ENCODE data around the gene MAP3K10.

MAP3K10 gene

DNA sequence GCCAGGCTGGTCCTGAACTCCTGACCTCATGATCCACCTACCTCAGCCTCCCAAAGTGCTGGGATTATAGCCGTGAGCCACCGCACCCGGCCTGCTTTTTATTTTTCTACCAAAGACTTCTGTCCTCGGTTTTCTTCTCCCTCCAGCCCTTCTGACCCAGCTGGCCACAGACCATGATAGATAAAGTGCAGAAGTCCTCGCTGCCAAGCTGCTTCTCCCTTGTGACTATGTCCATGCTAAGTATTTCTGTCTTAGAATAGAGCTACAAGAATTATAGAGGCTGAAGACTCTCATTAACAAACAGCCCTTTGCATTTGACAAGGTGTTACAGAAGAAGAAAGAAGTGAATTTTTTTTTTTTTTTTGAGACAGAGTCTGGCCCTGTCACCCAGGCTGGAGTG is 15.4 kb upstream of the MAP3K10 start:
- no peak for DNase-seq

DNA sequence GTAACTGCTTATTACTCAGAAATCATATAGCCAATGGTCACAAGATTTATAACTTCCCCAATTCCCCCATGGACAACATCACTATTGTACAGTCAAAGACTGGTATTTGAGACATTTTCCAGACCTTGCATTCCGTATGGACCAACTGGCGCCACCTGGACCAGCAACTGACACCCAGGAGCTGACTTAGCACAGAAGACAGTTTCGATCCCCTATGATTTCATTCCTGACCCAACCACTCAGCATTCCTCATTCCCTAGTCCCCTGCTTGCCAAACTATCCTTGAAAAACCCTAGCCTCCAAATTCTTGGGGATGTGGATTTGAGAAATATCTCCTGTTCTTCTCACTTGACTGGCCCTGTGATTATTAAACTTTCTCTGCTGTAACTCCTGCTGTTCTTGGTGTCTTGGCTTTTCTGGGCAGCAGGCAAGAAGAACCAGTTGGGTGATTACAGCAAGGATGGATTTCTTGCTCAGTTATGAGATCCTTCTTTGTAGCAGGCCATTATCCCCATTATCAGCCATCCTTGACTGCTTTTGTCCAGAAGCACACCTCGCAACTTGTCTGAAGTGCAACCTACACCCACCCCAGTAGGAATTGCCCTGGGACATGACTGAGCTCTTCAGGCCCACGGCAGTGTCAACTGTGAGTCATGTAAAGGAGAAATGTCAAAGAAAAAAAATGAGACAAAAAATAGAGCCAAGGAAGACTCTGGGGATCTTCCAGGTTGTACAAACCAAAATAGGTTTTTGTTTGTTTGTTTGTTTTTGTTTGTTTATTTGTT is 13.7 kb upstream of the MAP3K10 start:
- no peak for DNase-seq

DNA sequence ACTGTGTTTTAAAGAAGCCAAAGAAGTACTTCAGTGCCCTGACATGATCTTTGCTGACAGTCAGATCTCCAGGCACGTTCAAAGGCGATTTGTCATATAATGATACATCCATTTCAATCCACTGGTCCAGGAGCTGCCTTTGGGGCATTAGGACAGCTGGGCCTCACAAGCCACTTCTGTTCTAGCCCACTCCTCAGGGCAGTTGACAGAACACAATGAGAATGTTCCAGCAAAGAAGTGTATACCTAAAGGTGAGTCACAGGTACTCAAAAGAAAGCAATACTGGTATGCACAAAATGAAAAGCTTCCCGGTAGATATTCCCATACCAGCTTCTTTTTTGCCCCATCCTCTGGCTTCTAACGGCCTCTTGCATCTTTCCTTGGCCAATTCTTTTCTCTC is 12.5 kb upstream of the MAP3K10 start:
- no peak for DNase-seq

DNA sequence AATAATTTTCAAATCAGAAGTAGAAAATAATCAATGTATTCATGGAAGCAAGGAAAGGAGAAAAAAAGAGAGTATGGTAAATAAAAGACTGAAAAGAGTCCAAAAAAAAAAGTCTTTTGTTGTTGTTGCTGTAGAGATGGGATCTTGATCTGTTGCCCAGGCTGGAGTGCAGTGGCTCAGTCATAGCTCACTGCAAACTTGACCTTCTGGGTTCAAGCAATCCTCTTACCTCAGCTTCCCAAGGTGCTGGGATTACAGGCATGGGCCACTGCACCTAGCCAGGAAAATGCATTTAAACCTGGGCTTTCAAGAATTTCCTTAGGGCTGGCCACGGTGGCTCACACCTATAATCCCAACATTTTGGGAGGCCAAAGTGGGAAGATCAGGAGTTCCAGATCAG is 7.0 kb upstream of the MAP3K10 start:
- DNase-seq = no peak

DNA sequence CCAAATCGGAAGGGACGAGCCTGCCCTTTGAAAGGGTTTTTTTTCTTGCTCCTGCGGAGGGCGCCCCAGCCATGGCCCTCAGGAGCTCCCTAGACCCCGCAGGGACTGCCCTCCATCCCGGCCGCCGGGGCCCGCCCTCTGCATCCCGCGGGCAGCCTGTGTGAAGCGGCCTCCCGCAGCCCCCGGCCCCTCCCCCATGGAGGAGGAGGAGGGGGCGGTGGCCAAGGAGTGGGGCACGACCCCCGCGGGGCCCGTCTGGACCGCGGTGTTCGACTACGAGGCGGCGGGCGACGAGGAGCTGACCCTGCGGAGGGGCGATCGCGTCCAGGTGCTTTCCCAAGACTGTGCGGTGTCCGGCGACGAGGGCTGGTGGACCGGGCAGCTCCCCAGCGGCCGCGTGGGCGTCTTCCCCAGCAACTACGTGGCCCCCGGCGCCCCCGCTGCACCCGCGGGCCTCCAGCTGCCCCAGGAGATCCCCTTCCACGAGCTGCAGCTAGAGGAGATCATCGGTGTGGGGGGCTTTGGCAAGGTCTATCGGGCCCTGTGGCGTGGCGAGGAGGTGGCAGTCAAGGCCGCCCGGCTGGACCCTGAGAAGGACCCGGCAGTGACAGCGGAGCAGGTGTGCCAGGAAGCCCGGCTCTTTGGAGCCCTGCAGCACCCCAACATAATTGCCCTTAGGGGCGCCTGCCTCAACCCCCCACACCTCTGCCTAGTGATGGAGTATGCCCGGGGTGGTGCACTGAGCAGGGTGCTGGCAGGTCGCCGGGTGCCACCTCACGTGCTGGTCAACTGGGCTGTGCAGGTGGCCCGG is 815 bp downstream of the MAP3K10 start:
- DNase-seq = no peak

DNA sequence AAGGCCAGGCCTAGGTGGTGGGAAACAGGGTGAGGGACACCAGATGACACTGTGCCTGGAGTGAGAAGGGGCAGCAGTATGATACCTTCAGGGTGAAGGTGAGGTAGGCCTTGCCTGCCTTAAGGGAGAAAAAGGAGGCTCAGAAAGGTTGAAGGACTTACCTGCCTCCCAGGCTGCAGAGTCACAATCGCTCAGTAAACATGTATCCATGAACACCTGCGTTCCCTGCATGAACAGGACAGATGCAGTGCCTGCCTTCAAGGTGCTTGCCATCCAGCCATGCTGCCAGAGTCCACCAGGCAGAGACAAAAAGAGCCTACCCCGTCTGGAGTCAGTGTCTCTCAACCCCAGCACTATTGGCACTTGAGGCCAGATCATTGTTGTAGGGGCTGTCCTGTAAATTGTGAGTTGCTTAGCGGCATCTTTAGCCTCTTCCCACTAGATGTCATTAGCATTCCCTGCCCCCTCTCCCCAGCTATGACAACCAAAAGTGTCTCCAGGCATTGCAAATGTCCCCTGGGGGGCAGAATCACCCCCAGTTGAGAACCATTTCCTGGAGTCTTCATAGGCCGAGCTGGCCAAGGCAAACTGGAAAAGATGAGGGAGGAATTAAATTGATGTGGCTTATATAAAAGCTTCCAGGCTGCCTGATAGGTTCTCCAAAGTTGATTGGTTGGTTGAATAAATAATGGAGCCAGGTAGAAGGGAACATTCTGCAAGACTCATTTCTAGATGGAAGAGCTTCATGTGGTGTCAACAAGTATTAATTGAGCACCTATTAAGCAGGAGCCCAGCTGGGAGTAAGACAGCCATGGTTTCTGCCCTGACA is 1.7 kb downstream of the MAP3K10 start:
- no peak for DNase-seq

DNA sequence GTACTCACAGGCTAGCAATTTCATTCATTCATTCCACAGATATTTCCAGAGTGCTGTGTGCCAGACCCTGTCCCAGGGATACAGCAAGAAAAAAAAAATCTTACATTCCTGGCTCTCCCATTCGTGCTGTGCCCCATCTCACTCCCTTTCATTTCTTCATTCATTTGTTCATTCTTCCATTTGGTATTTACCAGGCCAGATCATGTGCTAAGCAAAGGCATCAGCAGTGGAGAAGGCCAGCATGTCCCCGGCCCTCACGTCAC is 2.3 kb downstream of the MAP3K10 start:
- DNase-seq = no peak

DNA sequence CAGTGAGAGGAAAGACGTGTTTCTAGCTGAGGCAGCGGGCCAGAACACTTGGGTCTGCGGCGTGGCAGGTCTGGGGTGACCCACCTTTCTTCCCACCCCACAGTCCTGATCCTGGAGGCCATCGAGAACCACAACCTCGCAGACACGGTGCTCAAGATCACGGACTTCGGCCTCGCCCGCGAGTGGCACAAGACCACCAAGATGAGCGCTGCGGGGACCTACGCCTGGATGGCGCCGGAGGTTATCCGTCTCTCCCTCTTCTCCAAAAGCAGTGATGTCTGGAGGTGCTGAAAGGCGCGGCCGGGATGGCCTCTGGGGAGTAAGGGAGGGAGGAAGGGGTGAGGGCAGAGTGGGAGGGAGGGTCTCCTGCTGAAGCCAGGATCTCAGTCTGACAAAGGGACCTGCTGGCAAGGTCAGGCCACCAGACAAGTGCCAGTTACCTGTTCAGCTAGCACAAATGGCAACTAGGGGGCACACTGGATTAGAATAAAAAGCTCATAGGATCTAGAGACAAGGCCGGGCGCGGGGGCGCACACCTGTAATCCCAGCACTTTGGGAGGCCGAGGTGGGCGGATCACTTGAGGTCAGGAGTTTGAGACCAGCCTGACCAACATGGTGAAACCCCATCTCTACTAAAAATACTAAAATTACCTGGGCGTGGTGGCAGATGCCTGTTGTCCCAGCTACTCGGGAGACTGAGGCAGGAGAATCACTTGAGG is 7.2 kb downstream of the MAP3K10 start:
- DNase-seq = no peak

DNA sequence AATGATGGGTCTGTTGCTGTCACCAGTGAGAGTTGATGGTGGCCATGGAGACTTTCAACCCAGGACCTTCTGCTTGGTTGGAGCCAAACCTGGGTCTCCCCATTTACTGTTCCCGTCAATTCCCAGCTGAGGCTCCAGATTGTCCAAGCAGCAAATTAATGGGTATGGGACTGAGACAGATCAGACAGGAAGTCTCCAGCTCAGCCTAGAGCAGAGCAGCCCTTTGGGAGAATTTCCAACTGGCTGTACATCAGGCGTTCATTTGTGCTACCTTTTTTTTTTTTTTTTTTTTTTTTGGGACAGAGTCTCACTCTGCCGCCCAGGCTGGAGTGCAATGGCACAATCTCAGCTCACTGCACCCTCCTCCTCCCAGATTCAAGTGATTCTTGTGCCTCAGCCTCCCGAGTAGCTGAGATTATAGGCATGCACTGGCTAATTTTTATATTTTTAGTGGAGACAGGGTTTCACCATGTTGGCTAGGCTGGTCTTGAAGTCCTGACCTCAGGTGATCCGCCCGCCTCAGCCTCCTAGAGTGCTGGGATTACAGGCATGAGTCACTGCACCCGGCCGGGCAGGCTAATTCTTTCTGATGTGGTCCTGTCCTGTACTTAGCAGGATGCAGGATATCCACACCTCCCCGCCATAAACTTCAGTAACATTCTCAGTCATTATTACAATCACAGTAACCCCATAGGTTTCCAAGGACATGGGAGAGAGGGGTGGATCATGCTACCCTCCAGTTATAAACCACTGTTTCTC is 9.3 kb downstream of the MAP3K10 start:
- no peak for DNase-seq

DNA sequence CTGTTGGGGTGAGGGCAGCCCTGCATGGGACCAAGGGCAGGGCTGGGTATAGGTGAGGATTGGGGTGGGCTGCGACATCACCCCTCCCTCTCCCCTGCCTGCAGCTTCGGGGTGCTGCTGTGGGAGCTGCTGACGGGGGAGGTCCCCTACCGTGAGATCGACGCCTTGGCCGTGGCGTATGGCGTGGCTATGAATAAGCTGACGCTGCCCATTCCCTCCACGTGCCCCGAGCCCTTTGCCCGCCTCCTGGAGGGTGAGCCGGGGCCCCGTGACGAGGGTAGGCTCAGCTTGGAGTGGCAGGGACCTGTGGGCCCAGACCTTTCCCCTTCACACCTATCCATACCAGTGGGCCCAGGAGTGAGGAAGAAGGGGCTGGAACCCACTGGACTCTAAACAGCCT is 13.2 kb downstream of the MAP3K10 start:
- DNase-seq = no peak

DNA sequence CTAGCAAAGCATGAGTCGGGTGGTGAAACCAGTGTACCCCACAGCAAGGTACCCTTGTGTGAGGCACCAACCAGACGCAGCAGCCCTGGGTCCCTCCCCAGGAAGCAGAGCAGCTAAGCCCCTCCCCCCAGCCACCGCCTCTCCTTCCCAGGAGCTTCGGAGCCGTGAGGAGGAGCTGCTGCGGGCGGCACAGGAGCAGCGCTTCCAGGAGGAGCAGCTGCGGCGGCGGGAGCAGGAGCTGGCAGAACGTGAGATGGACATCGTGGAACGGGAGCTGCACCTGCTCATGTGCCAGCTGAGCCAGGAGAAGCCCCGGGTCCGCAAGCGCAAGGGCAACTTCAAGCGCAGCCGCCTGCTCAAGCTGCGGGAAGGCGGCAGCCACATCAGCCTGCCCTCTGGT is 14.5 kb downstream of the MAP3K10 start:
- no peak for DNase-seq

DNA sequence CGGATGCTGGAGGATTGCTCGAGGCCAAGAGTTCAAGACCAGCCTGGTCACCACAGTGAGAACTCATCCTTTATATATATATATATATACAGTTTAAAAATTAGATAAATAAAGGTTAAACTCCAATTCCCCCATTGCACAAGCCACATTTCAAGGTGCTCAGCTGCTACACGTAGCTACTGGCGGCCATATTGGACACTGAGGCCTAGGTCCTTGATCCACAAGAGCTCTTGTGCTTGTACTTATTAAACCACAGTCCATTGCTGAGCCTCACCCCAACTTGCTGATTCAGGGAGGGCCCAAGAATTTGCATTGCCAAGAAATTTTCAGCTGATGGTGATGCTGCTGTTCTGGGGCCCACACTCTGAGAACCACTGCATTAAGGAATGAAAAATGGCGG is 17.4 kb downstream of the MAP3K10 start:
- no peak for DNase-seq

DNA sequence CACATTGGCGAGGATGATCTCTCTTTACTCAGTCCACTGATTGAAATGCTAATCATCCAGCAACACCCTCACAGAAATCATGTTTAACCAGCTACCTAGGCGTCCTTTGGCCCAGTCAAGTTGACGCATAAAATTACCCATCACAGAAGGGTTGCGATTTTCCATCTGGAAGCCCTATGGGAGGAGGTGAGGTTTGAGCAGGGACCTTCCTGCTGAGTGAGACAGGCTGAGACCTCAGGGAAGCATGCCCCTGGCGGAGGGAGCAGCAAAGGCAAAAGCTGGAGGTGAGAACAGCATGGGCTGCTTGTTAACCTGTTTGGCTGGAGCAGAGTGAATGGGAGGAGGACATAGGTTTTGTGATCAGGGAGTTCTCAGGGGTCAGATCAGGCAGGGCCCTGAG is 19.7 kb downstream of the MAP3K10 start:
- no peak for DNase-seq

DNA sequence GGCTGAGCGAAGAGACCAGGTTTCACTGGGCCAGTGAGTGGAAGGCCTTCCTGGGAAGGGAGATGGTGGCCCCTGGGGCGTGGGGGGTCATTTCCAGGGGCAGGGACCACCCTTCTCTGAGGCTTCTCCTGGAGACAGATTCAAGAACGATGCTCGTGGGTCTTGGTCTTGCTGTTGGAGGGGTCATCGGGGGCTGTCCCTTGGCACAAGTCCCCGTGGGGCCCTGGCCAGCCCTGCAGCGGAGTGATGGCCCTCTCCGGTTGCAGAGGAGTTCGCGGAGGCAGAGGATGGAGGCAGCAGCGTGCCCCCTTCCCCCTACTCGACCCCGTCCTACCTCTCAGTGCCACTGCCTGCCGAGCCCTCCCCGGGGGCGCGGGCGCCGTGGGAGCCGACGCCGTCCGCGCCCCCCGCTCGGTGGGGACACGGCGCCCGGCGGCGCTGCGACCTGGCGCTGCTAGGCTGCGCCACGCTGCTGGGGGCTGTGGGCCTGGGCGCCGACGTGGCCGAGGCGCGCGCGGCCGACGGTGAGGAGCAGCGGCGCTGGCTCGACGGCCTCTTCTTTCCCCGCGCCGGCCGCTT is 22.1 kb downstream of the MAP3K10 start:
- DNase-seq = no peak

DNA sequence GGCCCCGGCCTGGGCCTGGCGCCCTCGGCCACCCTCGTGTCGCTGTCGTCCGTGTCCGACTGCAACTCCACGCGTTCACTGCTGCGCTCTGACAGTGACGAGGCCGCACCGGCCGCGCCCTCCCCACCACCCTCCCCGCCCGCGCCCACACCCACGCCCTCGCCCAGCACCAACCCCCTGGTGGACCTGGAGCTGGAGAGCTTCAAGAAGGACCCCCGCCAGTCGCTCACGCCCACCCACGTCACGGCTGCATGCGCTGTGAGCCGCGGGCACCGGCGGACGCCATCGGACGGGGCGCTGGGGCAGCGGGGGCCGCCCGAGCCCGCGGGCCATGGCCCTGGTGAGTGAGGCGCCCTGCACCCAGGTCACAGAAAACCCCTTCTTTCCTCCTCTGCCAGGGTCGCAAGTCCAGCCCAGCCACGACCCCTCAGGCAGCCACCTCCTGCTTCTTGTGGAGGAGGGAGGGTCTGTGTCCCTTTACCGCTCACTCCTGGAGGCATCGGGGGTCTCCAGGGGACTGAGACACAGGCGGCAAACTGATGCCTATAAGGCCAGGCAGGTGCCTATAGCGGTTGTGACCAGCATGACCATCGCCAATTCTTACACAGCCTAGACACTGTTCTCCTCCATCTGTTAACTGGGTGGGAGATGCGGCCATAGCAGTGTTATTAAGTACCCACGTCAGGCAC is 22.8 kb downstream of the MAP3K10 start:
- DNase-seq = no peak

DNA sequence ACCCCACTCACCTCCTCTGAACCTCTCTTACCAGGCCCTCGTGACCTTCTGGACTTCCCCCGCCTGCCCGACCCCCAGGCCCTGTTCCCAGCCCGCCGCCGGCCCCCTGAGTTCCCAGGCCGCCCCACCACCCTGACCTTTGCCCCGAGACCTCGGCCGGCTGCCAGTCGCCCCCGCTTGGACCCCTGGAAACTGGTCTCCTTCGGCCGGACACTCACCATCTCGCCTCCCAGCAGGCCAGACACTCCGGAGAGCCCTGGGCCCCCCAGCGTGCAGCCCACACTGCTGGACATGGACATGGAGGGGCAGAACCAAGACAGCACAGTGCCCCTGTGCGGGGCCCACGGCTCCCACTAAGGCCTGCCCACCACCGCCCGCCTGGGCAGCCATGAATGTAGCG is 23.7 kb downstream of the MAP3K10 start:
- no peak for DNase-seq

DNA sequence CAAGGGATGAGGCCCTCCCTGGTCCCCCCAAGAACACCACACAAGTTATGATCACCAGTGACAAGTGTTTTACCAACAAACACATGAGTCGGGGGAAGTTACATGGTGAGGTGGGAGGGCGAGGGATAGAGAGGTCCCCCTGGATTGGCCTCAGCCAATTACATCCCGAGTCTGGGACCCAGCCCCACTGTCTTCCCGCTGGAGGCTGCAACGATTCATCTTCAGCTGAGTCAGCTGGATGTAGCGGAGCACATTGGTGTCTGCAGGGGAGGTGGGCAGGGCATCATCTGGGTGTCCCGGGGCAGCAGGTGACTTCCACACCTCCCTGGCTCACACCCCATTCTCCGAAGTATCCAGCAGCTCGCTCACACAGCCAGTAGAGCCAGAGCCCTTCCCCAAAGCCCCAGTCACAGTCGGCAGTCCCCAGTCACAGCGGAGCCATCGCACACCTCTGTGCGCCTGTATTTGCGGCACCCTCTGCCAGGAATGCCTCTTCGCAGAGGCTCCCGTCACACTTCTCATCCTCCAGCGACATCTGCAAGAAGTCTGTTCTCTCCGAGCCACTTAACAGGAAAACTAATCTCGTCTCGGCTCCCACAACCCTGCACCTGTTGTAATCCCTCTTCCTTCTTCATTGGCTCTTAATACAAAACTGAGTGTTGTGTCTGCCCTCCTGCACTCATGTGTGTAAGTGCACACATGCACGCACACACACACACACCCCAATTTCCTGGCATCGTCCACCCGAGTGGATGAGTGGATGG is 25.0 kb downstream of the MAP3K10 start:
- no peak for DNase-seq

DNA sequence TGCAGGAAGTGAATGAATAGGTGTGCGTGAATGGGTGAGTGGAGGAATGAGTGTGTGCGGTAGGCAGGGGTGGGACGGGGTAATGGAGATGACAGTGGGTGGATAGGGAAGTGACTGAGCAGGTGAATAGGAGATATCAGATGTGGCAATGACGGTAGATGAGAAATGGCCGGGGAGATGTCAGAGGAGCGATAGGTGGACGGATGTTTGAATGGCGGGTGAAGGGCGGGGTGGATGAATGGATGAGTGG is 25.5 kb downstream of the MAP3K10 start:
- DNase-seq = no peak

DNA sequence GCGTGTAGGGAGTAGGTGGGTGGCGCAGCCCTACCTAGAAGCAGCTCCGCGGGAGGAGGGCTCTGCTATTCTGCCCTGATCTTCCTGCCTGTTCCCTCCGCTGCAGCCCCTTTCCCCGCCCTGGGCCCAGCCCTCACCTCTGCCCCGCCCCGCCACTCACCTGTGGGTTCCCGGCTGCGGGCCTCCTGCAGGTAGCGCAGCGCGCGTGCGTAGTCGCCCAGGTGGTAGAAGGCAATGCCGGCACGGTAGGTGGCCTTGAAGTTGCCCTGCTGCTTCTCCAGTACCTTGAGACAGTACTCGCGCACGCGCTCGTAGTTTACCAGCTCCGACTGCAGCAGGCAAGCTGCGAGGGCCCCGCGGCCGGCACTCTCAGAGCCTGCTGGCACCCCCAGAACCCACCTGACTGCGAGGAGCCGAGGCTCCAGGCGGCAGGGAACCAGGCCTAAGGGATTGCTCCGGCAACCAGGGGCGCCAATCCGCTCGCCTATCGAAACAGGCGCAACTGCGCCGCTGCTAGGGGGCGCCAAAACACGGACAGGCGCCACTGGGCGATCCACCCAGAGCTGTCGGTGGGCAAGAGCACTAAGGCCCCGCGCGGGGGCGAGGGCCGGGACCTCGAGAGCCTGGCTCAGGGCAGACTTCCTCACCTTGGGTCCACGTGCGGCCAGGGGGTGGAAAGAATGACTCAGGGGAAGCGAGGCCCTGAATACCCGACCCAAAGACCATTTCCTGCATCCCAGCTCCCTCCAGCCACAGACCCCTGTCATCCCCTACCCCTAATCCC is 26.0 kb downstream of the MAP3K10 start:
- DNase-seq = peak; percentile 88
